NCI-H82 treated with DMSO at 0.1 percent for 48 hours (cell line): ENCODE measurements around the gene SLC25A47.
"Not testable (repeated sequence)": the region's sequence is repeated elsewhere in the genome, so short reads cannot be mapped to it uniquely, and the experiment has no call there.

Experiments
- DNase-seq: peaks from one replicate; lab custom pipeline; 2025; ENCODE audit not compliant: unreplicated experiment; lab: John Stamatoyannopoulos, UW

Gene SLC25A47

DNA sequence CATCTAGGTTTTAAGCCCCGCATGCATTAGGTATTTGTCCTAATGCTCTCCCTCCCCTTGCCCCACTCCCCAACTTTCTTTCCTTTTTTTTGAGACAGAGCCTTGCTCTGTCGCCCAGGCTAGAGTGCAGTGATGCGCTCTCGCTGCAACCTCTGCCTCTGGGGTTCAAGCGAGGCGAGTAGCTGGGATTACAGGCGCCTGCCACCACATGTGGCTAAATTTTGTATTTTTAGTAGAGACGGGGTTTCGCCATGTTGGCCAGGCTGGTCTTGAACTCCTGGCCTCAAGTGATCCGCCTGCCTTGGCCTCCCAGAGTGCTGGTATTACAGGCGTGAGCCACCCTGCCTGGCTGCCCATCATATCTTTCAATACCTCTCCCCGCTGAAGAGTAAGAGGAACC is 19.7 kb downstream of the SLC25A47 start:
- not testable (repeated sequence) for DNase-seq

DNA sequence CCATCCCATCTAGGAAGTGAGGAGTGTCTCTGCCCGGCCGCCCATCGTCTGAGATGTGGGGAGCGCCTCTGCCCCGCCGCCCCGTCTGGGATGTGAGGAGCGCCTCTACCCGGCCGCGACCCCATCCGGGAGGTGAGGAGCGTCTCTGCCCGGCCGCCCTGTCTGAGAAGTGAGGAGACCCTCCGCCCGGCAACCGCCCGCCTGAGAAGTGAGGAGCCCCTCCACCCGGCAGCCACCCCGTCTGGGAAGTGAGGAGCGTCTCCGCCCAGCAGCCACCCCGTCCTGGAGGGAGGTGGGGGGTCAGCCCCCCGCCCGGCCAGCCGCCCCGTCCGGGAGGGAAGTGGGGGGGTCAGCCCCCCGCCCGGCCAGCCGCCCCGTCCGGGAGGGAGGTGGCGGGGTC is 21.5 kb downstream of the SLC25A47 start:
- DNase-seq: not testable (repeated sequence)

DNA sequence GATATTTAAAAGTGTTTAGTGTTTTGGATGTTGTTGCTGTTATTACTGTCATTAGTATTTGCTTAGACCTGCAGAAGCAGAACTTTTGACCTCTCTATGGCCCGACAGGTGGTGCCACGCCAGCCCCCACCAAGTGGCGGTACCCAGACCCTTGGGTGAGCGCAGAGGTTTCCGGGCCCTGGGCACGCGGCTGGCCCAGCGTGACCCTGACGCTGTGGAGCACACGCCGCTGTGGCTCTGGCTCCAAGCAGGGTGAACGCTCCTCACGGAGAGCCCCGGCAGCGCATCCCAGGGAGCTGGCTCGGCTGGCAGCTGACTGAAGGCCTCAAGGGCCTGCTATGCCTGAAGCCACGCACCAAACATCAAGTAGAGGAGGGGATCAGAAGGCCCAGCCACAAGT is 22.6 kb downstream of the SLC25A47 start:
- no peak for DNase-seq

DNA sequence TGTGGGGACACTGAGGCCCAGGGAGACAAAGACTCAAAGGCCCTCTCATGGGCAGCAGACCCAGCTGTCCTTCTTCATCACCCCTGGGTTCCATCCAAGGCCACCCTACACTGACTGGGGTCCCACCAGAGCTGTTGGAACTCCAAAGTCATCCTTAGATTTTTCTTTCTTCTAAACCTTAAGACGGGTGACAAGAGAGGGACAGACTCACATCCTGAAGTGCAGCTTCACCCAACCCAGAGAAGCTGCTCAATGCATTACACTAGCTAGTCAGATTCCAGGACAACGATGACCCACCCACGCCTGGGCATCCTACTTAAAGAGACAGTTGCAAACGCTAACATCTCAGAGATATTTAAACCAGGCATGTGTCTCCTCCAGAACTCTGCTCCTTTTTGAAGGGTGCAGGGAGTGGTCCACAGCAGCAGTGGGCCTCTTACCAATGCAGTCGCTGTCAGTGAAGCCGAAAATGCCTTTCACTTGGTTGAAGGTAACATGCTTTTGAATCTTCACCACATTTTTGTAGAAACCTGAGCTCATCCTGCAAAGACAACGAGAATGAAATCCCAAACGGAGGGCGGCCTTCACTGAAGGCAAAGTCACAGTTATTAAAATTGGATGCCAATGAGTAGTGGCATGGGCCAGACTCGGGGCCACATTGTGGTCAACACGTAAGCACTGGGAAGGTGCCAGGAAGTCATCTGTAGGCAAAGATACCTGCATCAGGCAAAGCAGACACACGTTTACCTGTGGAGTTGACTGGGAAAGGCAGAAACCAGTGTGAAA is 23.4 kb downstream of the SLC25A47 start:
- DNase-seq: no peak

DNA sequence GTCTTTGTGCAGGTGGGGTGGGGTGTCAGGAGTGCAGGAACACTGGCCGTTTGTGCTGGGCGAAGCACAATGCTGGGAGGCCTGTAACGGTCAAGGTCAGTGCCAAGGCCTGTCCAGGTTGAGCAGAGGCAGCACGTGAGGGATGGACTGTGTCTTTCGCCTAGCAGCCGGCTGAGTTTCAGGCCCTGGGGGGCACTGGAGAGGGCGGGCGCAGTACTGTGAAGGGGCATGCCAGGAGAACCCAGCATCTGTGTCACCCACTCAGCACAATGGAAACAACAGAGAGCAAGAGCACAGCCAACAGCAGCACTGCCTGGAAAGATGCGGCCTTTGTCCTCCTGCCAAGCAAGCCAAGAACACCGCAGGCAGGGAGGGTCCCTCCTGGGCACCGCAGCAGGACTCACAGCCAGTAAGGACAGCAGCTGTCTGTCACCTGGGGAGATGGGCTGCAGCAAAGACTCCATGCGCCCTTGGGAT is 25.2 kb downstream of the SLC25A47 start:
- no peak for DNase-seq

DNA sequence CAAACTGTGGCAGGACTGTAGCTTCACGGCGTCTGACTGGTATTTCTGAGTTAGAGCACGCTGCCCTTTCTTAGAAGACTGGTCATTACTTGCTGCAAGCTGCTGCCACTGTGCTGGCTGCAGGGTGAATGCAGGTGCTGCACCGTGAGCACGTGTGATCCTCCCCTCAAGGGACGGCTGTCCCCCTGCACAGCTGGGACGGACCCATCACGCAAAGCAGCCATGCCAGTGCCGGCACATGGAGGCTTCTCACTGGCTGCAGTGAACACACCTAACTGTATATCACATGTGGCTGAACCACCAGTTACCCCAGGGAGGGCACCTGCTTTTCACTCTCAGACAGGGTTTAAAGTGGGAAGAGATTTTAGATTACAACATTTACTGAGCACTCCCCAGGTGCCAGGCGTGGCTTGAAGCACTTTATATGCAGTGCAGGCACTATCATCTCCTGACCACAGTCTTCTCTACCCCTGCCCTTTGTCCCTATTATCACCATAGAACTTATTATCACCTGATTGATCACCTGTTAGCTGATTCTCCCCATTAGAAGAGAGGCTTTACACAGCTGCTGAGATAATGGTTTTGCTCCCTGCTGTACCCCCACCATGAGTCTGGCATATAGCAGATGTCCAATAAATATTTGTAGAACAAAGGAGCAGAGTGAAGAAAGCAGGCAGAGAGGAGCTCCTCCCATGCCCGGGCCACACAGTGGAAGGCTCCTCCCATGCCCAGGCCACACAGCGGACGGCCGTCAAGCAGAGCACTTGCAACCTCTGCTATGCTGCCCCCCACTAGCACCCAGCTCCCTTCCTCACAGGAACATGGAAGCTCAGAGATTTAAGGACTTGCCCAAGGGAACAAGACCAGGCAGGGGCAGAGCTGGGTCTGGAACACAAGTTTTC is 25.9 kb downstream of the SLC25A47 start:
- no peak for DNase-seq

DNA sequence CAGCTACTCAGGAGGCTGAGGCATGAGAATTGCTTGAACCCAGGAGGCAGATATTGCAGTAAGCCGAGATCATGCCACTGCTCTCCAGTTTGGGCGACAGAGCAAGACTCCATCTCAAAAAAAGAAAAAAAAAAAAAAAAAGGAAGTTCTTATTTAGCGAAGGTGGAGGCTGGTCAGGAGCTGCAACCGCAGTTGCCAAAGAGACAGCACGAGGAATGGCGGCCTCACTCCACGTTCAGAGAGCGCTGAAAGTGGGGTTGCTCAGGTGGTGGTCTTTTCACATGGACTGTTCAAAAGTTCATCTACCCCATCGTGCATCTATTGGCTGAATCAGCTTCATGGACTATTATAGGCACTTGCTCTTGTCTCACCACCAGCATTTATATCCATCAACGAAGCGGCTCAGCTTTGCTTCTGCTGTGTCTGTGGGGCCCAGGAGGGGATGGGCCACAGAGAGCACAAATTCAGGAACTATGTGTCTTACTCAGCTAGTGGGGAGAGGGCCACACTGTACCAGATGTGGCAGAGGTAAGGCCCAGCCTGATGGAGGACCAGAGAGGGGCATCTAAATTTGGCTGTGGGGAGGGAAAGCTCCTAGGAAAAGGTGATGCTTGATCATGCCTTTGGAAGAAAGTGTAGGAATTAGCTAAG is 27.3 kb downstream of the SLC25A47 start:
- DNase-seq: no peak

DNA sequence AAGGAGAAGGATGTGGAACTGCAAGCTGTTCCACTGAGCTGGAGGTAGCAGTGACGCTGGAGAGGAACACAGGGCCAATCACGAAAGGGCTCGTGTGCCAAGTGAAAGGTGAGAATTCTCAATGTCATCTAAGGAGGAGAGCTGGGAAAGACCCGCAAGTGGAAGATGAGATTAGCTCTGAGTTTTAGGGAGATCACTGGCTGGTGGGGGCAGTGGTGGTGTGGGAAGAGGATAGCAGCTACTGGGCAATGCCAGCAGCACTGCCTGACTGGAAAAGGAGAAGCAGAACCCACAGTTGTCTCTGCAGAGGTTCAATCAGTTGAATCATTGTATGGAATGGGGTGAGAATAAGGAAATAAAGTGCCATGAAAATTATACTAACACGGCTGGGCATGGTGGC is 27.8 kb downstream of the SLC25A47 start:
- no peak for DNase-seq

DNA sequence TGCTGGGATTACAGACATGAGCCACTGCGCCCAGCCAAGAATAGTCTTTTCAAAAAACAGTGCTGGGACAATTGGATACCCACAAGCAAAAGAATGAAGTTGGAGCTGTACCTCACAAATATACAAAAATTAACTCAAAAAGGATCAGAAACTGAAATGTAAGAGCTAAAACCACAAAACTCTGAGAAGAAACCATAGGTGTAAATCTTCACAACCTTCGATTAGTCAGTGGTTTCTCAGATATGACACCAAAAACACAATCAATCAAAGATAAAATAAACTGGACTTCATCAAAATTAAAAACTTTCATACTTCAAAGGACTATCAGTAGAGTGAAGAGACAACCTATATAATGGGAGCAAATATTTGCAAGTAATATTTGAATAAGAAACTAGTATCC is 35.3 kb downstream of the SLC25A47 start:
- no peak for DNase-seq

DNA sequence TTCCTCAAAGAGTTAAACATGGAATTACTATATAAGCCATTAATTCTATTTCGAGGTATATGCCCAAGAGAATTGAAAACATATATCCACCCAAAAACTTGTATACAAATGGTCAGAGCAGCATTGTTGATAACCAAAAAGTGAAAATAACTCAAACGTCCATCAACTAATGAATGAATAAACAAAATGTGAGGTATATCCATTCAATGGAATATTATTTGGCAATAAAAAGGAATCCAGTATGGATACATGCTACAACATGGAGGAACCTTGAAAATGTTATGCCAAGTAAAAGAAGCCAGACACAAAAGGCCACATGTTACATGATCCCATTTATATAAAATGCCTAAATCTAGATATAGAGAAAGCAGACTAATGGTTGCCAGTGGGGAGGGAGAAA is 36.0 kb downstream of the SLC25A47 start:
- DNase-seq: no peak

DNA sequence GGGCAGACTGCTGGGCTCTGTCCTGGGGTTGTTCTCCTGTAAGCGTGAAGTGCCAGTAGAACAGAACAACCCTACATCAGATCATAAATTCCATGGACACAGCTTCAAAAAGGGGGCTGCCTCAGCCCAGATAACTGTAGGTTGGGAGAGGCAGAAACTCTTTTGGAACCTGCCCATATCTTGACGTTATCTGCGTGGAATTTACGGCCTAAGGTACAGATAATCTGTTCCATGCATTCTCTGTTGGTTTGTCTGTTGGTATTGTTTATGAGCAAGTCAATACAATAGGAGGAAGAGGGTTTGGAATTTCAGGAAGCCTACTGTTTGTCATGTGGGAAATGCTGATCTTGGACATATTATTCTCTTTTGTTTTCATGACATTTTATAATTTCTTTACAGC is 36.7 kb downstream of the SLC25A47 start:
- DNase-seq: no peak

DNA sequence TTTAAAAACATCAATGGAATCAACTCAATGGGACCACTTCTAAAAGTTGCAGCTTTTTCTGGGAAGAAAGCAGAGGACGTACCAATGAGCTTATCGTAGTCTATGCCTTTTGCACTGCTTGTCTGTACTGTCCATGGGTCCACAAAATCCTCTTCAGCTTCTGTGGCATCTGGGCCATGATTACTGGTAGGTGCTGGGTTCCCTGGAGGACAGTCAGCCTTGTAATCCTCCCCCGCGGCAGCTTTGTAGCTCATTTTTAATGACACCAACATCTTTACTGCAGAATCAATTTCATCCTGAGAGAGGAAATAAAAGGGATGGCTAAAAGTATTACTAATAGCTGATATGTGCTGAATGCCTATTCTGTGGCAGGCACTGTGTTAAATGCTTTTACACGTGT is 38.5 kb downstream of the SLC25A47 start:
- peak; percentile 65 for DNase-seq

DNA sequence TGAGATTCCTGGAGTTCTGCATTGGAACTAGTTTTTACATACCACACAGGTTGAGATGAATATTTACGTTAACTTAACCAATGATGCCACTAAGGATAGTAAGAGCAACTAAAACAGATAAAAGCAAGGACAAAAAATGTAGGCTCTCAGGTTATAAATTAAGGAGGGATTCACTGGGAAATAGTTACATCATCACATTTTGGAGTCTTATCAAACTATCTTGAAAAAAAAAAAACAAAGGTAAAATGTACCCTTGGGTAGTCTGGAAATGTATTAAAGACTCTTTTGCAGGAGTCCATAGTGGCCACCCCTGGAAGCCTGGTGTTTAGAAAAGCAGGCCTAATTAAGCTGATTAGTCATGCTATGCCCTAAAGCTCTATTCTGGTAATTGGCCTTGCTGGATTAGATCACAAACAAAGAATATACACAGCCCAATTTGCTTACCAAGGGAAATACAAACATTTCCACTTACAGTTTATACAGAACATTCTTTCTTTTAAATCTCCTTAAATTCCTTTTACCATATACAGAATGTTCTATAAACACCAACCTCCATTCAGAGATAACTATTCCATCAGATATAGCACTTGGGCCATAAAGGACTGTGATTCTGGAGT is 39.3 kb downstream of the SLC25A47 start:
- peak; percentile 70 for DNase-seq

DNA sequence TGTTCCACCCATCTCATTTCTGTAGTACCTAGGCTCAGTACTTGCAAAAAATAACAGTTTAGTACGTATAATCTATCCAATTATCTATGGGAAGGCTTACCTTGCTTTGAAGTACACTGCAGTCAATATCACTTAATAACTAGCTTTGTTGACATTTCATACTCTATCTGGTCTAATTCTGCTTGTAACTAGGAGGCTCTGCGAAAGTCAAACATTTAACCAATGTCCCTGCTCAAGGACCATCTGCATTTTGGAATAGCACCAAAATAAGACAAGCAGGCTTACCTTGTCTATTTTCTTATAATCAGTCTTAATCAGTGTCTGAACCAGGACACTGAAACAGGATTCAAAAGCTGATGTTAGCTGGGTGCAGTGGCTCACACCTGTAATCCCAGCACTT is 39.9 kb downstream of the SLC25A47 start:
- peak; percentile 75 for DNase-seq

DNA sequence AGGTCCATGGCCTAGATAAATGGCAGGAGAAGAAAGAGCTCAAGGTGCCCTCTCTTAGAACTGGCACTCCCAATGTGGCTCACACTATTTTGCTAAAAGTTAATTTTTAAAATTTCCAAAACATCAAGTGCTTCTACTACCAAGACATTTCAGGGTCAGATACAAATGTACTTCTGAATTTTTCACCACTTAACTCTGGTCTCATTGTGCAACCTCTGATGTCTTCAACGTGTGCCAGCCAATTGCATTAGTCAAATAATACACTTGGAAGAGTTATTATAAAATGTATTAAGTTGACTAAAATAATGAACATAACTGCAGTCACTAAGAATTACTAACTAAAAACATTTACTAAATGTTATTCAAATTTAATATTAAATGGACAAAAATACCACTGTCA is 41.3 kb downstream of the SLC25A47 start:
- DNase-seq: no peak

DNA sequence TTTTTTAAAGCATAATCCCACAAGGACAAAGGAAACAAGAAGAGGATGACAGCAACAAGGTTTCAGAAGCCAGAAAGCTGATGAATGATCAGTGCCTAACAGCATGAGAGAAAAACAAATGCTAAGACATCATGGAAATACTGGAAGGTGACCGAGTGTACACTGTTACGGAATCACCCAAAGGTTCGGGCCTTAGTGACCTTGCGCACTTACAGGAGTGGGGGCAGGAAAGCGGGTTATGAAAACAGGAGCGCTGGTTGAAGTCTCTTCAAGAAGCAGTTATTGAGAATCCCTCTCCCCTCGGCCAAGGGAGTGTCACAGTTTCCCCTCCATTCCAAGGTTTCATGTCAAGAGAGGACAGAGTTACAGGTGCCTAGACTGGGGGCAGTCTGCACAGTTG is 42.6 kb downstream of the SLC25A47 start:
- DNase-seq: no peak

DNA sequence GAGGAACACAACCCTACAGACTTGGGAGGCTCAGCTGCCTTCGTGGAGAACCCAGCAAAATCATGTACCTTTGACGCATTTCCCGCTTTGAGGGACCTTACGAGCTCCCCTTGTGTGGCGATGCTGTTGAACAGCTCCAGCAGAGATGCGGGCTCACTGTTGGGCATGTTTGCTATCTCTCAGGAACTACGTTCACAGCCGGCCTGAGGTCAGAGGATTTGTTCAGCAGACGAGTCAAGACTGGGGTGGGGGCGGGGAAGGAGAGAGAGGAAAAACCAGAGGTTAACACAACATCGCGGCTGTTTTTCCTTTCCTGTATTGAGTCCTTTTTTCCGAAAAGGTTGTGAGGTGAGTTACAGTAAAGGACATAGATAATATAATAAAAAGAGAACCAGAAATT is 45.9 kb downstream of the SLC25A47 start:
- no peak for DNase-seq

DNA sequence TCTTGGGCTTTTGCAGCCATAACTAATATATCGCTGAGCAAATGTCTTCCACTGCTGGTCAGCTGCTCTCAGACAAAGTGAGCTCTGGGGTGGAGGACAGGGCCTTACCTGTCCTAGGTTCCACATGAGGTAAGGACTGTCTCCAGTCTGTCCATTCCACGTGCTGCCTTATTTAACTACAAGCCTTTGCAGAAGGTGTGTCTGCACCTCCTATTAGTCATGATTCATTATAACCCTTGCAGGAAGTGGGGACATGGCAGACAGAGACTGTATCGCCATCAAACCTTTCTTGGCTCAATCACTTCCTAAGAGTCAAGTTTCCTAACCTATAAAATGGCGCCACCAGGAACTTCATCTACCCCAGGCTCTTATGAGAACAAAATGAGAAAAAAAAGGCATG is 46.9 kb downstream of the SLC25A47 start:
- no peak for DNase-seq

DNA sequence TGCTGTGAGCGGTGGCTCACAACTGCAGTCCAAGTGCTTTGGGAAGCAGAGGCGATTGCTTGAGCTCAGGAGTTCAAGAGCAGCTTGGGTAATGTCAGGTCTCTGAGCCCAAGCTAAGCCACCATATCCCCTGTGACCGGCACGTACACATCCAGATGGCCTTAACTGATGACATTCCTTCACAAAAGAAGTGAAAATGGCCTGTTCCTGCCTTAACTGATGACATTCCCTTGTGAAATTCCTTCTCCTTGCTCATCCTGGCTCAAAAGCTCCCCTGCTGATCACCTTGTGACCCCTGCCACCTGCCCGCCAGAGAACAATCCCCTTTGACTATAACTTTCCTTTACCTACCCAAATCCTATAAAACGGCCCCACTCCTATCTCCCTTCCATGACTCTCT is 48.6 kb downstream of the SLC25A47 start:
- DNase-seq: no peak

DNA sequence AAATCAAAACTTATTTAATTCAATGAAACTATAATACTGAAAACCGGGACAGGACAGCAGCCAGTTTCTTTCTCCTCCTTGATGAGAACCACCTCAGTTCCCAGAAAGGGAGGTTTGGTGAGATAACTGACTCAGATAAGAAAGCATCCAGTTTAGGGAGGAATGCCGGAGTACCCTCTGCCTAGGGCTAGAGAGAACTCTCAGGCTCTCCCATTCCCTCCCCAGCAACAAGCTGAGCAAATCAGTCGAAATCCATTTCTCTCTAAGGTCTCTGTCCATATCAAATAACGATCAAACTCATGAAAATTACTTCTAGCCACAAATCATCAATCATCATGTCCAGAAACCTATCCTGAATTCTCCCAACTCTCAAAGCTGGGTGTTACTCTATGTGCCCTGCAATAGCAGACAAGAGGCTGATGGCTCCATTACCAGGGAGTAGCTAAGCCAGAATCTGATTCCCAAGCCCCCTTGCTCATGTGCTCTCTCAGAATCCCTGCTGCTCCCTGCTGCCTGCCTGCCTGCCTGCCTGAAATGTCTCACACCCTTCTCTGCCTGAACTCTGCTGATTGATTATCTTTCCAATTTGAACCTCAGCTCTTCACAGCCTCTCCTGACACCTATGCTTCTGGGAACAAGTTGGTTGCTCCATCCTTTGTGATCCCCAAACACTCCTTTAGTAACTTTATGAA is 49.4 kb downstream of the SLC25A47 start:
- no peak for DNase-seq

DNA sequence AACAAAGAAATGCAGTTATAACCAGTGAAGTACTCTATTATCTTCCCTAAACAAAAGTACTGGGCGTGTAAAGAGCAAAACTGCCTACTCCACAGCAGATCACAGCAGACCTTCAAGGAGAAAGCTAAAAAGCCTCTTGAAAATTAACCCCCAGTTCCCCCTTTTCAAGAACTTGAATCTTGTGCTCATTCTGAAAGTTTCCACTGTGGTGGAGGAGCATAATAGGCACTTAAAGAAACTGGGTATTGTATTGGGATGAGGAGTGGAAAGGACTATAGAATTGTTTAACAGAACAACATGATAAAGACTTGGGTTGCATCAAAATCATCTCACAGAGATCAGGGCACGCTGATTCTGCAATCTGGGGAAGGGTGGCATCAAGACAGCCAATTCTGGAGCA is 51.1 kb downstream of the SLC25A47 start:
- no peak for DNase-seq
